ENCODE data around the gene ZNF132.

- TF ChIP-seq CTCF (conservative IDR thresholded peaks at IDR 0.05) (no peak), EZH2 (IDR thresholded peaks at IDR 0.05; ENCODE audit: low read depth) (no peak)
Observed at GRCh38 chr19:58396691-58397532, 43.0 kb downstream of the ZNF132 start.
